ENCODE data around the gene KCNA5.
A peak's percentile ranks its signal among the peaks of the same experiment; 100 is the strongest.

Gene KCNA5
- total RNA-seq, result 0 to 0.12 (median 0) reads per million in 18 experiments

- DNase-seq, result no peak
These were observed at the start of gene KCNA5 for GRCh38 chr12:5043589-5044419. Gene KCNA5 (plus strand): TSS chr12:5043879. CDS start chr12:5044148, 269 bp downstream.

- DNase-seq, result no peak
These were observed 49.1 kb upstream of the KCNA5 start for GRCh38 chr12:4994622-4995021.

GRCh38 chr12:4996714-4997113, 47.0 kb upstream of the KCNA5 start:
- no peak for DNase-seq

GRCh38 chr12:4997939-4998338, 45.7 kb upstream of the KCNA5 start:
- DNase-seq, result no peak

- no peak for DNase-seq
These were observed 43.5 kb upstream of the KCNA5 start for GRCh38 chr12:5000204-5000603.

- DNase-seq, result no peak
These were observed 42.9 kb upstream of the KCNA5 start for GRCh38 chr12:5000658-5001385.

- DNase-seq, result peak; percentile 12 to 60
These were observed 40.5 kb upstream of the KCNA5 start for GRCh38 chr12:5003025-5003666.

GRCh38 chr12:5008661-5009060, 35.0 kb upstream of the KCNA5 start:
- DNase-seq, result peak; percentile 20 to 59

- peak; percentile 46 to 71 for DNase-seq
These were observed 33.5 kb upstream of the KCNA5 start for GRCh38 chr12:5010151-5010550.

GRCh38 chr12:5012337-5012736, 31.3 kb upstream of the KCNA5 start:
- DNase-seq, result no peak

GRCh38 chr12:5013266-5013730, 30.4 kb upstream of the KCNA5 start:
- DNase-seq, result no peak

GRCh38 chr12:5014269-5014668, 29.4 kb upstream of the KCNA5 start:
- DNase-seq, result peak in 1 of 2 donors; percentile 6

- DNase-seq, result no peak
These were observed 27.8 kb upstream of the KCNA5 start for GRCh38 chr12:5015711-5016492.

GRCh38 chr12:5016526-5016925, 27.2 kb upstream of the KCNA5 start:
- no peak for DNase-seq

- no peak for DNase-seq
These were observed 25.9 kb upstream of the KCNA5 start for GRCh38 chr12:5017638-5018348.

- DNase-seq, result no peak
These were observed 25.0 kb upstream of the KCNA5 start for GRCh38 chr12:5018677-5019076.

- no peak for DNase-seq
These were observed 21.7 kb upstream of the KCNA5 start for GRCh38 chr12:5022025-5022424.

- DNase-seq, result peak; percentile 3 to 49
These were observed 21.1 kb upstream of the KCNA5 start for GRCh38 chr12:5022465-5023061.

GRCh38 chr12:5023842-5024241, 19.8 kb upstream of the KCNA5 start:
- no peak for DNase-seq

GRCh38 chr12:5026342-5026938, 17.2 kb upstream of the KCNA5 start:
- DNase-seq, result no peak

Data from inflammatory macrophage (primary cell).